GM19438 (cell line): Measurements from ENCODE around the gene HERC2.
"Not testable (repeated sequence)": the region's sequence is repeated elsewhere in the genome, so short reads cannot be mapped to it uniquely, and the experiment has no call there.

Source experiments
- ATAC-seq: cut with Tn5 transposase; IDR thresholded peaks from one replicate; pipeline ENCODE4 v1.9.1; 2021; ENCODE audit warnings: low read depth; ENCODE audit not compliant: unreplicated experiment

HERC2 gene

GRCh38 chr15:28185148-28185895, 136.7 kb downstream of the HERC2 start:
- no peak for ATAC-seq

- ATAC-seq, result no peak
Measured at GRCh38 chr15:28184166-28184565, 137.8 kb downstream of the HERC2 start.

- no peak for ATAC-seq
Measured at GRCh38 chr15:28182731-28183130, 139.2 kb downstream of the HERC2 start.

- no peak for ATAC-seq
Measured at GRCh38 chr15:28182216-28182615, 139.8 kb downstream of the HERC2 start.

GRCh38 chr15:28181366-28181765, 140.6 kb downstream of the HERC2 start:
- ATAC-seq, result no peak

DNA sequence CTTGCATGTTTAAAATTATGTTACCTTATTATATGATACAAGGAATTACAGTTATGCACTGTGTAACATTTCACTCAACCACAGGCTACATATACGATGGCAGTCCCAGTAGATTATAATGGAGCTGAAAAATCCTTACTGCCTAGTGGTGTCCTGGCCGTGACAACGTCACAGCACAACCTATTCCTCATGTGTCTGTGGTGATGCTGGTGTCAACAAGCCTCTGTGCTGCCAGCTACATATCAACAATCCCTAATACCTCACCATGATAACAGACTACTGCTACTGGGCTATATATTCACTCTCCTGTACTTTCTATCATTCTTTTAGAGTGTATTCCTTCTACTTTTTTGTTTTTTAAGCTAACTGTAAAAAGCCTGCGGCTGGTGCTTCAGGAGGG, 142.7 kb downstream of the HERC2 start:
- no peak for ATAC-seq

GRCh38 chr15:28178727-28179126, 143.3 kb downstream of the HERC2 start:
- ATAC-seq, result no peak

DNA sequence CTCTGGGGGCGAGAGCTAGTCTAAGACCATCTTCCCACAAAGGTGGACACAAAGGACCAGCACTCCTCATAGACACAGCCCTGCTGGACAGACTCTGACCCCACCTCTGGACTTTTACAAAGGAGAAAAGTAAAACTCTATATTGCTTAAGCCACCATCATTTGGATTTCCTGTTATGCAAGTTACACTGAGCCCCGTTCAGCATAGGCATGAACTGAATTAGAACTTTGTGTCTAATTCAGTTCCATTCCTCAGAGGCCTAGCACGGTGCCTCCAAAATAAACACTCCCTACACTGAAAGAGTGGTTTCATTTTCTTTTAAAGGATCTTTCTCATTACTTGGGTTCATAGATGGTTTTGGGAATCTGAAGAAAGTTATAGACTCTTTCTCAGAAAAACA, 143.7 kb downstream of the HERC2 start:
- ATAC-seq, result no peak

DNA sequence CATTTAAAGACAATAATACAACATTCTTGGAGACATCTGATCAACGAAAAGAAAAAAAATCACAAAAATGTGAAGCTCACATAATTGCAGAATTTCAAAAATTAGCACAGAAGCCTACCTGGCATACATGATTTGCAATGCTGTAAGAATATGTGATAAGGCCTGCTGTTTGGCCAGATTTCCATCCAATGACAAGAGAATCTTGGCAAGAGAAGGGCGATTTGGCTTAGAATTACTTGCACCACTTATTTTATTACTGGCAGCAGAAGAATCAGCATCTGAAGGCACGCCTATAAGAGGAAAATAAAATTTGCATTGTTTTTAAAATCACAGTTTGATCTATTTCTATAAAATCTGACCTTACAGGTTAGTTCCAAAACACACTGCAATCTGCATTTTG, 152.6 kb downstream of the HERC2 start:
- ATAC-seq, result no peak

DNA sequence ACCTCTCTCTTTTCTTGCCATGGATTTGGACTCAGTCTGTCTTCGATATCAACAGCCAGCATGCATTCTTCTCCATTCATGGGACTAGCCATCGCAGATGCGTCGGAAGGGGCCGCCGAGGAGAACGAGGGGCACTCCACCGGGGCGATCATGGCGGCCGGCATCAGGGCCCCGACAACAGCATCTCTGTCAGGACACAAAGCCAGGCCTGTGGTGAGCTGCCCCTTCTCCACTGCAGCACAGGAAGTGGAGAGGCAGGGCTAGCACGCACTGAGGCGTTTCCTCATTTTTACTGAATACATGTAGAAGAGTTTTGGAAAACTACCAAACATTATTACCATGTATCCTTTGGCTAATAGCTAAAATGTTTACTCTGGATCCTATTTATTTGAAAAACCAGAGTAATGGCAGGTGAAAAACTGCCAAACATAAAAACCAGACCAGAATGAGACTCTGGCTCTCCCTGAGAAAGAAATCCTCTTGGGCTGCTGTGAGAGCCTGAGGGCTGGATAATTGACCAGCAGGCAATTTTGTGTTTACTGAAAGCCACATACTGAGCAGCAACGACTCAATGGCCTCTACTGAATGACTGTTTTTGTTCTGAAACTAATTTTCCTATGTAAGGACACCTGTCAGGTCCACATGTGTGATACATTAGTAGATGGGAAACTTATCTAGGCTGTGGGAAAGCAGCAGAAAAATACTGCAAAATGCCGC, 153.4 kb downstream of the HERC2 start:
- ATAC-seq, result not testable (repeated sequence)

DNA sequence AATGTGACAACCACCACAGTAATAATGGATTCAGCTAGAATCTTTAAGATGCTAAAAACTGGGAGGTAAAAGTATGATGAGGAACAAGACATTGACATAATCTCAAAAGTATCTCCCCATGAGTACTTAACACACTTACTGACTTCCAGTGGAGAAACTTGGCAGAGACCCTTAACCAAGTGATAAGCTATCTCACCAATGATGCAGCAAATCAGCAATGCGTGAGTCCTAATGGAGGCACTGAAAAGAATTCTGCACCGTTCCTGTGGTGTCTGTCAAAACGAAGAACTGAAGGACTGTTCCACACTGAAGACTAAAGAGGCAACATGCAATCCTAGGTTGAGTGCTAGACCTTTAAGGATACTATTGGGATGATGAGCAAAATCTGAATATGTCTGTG, 154.9 kb downstream of the HERC2 start:
- no peak for ATAC-seq

- ATAC-seq, result no peak
Measured at GRCh38 chr15:28165791-28166190, 156.2 kb downstream of the HERC2 start.

- ATAC-seq, result no peak
Measured at GRCh38 chr15:28164876-28165275, 157.1 kb downstream of the HERC2 start.

DNA sequence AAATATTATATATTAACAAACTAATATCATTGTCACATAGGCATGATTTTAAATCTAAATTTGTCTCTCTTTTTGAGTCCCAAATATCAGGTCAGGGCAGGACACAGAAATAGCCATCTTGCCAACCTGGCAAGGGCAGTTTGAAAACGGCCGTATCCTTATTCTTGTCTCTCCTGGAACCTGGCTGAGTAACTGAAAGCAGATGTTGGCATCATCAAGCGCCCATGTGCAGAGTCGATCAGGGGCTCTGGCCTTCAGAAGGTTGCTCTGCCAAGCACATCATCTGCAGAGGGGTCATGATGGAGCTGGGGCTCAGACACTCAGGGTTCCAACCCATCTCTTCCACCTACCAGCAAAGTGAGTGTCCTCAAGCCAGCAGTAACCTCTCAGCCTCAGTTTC, 167.7 kb downstream of the HERC2 start:
- no peak for ATAC-seq

- no peak for ATAC-seq
Measured at GRCh38 chr15:28153492-28154119, 168.4 kb downstream of the HERC2 start.

DNA sequence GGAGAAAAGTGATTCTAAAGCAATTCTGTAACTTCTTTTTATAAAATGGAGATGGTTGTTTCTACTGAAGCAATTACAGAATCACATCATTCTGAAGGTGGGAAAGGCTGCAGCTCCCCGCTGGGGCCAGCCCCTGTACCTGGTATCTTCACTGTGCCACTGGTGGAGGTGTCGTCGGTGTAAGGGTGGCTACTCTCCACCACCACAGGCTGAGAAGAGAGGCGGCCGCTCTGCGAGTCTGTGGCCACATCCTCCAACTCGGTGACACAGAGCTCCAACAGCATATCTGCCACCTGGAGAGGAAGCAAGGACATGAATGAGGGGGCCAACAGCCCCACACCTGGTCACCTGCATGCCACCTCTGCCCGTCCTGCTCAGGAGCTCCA, 169.4 kb downstream of the HERC2 start:
- ATAC-seq, result not testable (repeated sequence)

- not testable (repeated sequence) for ATAC-seq
Measured at GRCh38 chr15:28151864-28152537, 170.0 kb downstream of the HERC2 start.

DNA sequence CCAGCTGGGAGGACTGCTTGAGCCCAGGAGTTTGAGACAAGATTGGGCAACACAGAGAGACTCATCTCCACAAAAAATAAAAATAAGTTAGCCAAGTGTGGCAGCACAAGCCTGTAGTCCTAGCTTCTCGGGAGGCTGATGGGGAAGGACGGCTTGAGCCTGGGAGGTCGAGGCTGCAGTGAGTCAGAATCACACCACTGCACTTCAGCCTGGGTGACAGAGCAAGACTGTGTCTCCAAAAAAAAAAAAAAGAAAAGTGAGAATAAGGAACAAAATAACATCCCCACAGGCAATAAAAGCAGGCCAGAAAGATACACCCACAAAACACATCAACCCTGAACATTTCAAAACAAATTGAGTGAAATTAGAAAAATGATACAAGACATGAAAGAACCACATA, 174.2 kb downstream of the HERC2 start:
- ATAC-seq, result no peak

GRCh38 chr15:28145419-28145818, 176.6 kb downstream of the HERC2 start:
- not testable (repeated sequence) for ATAC-seq

DNA sequence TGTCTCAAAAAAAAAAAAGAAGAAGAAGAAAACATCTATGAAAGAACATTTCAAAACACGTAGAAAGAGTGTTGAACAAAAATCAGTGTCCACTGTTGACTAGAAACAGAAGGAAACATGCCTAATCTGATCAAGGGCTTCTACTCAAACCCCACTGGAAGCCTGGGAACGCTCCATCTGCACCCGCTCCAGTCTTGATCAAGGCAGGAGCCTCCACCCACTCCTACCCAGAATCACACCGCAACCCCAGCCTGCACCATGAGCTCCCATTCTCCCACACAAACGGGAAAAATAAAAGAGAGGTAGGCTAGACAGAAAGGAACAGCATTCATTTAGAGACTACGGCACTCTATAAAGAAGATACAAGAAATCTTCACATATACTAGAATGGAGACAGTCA, 181.9 kb downstream of the HERC2 start:
- no peak for ATAC-seq

DNA sequence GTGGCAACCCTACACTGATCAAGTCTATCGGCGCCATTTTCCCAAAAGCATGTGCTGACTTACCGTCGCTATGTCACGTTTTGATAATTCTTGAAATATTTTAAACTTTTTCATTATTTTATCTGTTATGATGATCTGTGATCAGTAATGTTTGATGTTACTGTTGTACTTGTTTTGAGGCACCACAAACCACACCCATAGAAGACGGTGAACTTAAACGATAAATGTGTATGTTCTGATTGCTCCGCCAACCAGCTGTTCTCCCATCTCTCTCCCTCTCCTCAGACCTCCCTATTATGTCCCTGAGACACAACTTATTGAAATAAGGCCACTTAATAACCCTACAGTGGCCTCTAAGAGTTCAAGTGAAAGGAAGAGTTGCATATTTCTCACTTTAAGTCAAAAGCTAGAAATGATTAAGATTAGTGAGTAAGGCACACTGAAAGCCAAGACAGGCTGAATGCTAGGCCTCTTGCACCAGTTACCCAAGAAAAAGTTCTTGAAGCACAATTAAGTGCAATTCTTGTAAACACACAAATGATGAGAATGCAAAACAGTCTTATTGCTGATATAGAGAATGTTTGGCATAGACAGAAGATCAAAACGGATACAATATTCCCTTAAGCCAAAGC, 184.5 kb downstream of the HERC2 start:
- not testable (repeated sequence) for ATAC-seq
